HG02678 (cell line): Measurements from ENCODE around the gene TMEM273.

Source experiments
- ATAC-seq: cut with Tn5 transposase; IDR thresholded peaks from one replicate; pipeline ENCODE4 v1.9.1; 2021; ENCODE audit warnings: mild to moderate bottlenecking, moderate library complexity; ENCODE audit not compliant: unreplicated experiment

The TMEM273 gene

DNA sequence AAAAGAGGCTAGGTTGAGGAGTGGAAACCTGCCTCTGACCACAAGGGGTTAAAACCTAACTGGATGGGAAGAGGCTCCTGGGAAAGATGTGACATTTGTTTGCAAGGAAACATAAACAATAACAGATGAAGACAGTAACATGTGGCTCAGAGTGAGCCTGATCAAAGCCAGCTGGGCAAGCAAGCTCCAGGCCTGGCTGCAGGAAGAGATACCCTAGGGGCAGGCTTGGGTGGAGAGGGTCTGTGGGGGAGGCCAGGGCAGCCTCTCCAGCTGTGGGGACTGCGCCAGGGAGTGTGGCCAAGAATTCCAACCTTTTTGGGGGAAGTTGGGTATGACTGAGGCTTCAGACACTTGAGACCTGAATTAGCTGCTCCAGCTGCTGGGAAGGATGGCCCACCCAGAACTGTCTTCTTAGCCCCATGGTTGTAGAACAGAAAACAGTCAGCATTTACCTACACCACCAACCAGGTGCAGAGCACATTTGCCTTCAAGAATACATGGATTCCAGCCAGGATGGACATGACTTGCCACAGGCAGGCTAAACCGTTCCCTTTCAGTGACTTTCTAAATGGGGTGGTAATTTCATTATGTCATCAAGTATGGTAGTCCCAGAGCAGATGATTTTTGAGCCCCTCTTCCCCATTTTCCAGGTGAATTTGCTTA, 44.0 kb downstream of the TMEM273 start:
- ATAC-seq, result no peak

- no peak for ATAC-seq
Measured at GRCh38 chr10:49143249-49143648, 44.9 kb downstream of the TMEM273 start.

GRCh38 chr10:49141541-49142332, 46.5 kb downstream of the TMEM273 start:
- peak; percentile 75 for ATAC-seq

DNA sequence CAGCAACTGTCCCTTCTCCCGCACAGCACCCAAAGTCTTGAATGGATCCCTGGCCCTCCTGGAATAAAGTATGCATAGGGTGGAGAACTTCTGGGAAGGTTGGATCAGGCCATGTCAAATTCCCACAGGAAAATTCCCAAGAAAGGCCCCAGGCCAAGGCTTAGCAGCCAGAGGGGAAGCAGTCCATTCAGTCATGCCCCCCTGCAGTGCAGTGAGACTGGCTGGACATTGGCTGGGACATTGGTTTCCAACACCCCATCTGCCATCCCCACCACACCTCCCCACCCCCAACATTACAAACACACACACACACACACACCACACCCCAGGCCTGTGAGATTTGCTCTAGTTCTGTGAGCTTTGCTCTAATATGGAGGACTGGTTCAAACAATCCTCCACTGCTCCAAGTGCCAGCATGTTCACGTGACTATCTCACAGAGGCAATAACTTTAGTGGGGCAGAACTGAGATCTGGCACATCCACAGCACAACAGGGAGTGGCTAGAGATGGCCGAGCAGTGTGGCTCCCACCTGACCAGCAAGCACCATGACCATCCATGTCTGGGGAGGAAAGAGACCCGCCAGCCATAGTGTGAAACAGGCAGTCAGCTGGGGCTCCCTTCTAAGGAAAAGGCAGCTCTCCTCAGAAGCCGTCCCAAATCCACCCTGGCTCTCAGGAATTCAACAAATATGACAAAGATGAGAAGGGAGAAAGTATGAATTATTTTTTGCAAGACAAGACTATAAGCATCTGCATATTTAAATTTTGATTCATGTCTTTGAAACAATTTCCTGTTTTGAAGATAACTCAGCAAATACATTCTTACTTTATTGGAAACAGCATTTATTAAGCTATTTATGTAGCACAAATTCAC, 47.6 kb downstream of the TMEM273 start:
- ATAC-seq, result no peak

DNA sequence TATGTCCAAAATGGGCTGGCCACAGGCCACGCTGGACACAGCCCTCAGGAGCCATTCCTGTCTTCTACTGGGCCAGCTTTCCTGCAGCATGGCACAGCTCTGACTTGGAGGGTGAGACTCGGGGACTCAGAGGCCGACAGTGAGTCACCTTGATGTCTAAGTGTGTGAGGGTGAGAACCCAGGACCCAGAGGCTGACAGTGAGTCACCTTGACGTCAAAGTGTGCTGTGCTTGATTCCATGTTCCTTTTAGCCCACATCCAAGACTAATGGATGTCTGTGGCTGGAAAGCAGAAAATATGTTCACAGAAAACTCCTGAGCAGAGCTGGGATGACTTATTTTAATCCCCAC, 48.4 kb downstream of the TMEM273 start:
- ATAC-seq, result no peak

DNA sequence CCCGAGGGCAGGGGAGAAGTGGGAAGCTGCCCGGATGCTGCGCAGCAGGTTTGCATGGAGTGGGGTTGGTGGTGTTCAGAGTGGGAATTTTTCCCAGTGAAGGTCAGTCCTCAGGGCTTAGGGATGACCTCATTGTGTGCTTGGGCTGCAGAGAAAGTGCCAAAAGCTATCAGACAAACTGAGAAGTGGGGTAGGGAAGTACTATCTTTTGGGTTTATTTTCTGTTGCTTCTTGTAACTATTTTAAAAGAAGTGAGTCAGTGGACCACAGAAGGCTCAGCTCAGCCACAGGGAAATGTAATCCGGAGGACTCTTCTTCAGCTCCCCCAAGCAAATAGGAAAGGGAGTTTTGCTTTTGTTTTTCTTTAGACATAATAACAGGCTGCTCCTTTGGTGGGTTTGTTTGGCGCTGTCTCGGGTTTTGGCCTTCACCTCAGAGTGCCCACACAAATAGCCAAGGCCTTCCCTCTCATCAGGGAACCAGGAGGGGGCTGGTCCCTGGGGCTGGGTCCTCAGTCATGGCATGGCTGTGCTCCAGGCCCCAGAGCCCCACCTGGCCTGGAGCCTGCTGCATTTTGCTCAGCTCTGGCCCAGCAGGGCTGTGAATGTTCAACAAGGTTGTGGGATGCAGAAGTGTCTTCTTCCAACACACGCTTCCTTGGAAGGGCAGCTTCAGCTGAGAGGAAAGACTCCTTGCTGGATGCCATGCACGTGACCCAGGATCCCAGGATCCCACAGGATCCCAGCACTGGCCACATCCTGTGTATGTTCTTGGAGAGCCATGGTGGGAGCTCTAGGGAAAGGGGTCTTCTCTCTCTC, 49.0 kb downstream of the TMEM273 start:
- no peak for ATAC-seq

DNA sequence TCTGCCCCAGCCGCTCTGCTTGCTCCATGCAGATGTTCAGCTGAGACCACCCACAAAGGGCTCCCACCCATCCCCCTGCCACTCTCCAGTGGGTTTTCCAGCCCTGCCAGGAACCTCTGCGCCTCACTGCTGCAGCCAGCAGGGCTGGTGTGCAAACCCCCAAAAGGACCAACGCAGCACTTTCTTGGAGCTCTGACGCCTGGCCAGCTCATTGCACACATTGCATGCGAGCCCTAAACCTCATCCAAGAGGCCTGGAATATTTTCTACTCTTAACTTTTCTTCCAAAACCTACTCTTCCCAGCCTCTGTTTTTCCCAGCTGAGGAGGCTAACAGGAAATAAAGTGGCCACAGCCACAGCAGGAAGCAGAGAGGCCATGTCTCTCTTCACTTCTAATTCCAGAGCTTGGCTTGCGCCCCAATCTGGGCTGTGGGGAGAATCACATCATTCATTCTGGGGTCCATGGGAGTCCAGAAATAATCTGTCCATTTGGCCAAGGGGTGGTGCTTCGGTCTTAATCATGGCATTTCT, 49.8 kb downstream of the TMEM273 start:
- no peak for ATAC-seq

DNA sequence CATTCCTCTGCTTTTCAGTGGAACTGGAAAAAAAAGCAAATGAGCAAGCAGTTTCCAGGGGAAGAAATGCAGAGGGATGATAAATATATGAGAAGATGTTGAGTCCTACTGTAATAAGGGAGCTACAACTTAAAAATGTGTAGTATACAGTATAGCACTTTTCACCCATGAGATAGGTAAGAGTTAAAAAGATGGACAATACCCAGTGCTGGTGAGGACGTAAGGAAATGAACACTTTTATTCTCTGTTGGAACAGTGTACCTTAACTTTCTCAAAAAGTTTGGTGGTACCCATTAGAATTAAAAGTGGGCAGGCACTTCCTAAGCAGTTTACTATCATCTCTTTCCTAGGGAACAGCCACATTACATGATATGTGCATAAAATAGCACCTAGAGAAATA, 51.7 kb downstream of the TMEM273 start:
- ATAC-seq, result no peak

DNA sequence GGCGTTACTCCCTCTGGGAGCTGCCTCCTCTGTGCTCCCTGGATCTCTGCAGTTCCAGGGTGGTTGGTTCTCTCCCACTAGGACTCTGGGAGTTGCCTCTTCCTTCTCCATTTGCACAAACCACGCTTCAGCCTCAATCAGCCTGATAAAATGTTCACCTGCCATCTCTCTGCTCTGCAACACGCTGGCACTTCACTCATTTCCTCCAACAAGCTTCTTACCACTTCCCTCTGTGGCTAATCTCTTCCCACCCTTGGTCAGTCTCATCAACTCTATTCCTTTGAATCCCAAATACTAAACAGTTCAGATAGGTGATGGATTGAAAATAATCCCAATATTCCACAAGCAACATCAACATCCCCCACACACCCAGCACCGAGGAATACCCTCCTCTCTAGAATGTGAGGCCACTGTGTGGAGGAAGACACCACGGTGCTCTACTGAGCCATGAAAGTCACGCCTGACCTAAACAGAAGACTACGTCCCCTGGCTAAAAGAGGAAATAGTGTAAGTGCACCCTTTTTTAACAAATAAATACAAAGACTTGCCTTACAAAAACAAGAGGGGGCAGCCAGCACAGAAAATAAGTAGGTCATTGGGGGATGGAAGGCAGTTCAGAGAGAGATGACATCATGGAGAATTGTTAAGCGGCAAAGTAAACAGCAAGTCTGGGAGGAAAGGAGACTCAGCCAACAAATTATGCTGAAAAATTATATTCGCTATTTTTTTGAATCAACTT, 52.4 kb downstream of the TMEM273 start:
- ATAC-seq, result no peak

DNA sequence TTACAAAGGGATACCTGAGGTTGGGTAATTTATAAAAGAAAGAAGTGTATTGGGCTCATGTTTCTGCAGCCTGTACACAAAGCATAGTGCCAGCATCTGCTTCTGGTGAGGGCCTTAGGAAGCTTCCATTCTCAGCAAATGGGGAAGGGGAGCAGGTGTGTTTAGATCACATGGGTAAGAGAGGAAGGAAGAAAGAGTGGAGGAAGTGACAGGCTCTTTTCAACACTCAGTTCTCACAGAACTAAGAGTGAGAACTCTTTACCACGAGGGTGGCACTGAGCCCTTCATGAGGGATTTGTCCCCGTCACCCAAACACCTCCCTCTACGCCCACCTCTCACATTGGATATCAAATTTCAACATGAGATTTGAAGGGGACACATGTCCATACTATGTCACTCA, 53.9 kb downstream of the TMEM273 start:
- no peak for ATAC-seq

DNA sequence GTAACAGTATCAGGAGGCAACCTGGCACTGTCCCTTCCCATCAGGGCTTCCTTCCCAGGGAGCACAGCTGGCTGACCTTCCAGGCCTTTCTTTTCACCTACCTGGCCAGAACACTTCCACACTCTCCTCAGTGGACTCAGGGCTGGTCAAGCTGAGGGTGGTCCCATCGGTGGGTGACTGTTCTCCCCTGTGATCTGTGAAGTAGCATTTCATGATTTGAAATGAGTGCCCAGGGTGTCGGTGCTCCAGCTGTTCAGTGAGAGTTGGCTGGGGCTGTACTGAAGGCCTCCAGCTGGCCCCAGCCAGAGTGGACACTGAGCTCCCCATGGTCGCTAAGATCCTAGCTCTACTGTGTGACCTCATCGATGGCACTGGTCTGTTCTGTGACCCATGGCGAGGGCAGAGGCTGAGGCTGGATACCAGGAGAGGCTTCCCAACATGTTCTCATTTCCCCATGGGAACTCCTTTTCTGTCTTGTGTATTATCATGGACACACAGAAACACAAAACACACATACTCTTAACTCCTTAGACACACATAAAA, 54.4 kb downstream of the TMEM273 start, which contains the start of gene FAM170B:
Gene FAM170B, minus strand, starts transcription at position 316 of the 543 bp plus-strand sequence. Its CDS starts 103 bp downstream, at position 213.
- no peak for ATAC-seq

- ATAC-seq, result no peak
Measured at GRCh38 chr10:49132362-49132737, 55.8 kb downstream of the TMEM273 start.

DNA sequence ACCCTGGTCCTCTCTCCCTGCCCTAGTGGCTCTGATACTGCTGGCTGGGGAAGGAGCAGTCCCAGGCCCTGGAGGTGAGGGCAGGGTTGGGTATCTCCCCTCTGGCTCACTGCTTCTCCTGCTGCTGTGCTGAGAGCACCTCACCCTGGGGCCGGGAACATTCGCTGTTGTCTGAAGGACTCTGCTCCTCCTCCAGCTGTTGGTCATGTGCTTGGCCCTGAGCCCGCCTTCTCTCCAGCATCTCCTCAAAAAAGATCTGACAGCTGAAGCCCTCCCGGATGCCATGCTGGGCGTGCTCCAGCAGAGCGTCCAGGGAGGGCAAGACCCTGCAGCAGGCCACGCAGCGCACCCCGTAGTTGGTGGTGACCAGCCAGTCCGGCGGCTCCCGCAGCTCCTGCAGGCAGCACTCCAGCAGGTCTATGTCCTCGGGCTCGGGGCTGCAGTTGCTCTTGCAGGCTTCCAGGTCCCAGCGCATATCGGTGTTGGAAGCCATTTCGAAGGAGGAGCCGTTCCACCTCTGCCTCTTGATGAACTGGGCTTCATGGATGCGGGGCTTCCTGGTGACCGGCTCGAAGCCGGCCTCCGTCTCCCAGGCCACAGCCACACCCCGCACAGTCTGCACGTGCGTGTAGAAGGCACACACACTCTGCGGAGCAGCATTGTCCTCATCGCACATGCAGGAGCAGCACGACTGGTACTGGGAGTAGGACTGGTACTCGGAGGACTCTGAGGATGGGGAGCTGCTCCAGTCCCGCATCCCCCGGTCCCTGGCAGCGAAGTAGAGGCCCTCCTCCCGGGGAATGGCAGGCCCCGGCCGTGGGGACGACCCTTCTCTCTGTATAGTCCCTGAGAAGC, 56.5 kb downstream of the TMEM273 start:
- ATAC-seq, result no peak

DNA sequence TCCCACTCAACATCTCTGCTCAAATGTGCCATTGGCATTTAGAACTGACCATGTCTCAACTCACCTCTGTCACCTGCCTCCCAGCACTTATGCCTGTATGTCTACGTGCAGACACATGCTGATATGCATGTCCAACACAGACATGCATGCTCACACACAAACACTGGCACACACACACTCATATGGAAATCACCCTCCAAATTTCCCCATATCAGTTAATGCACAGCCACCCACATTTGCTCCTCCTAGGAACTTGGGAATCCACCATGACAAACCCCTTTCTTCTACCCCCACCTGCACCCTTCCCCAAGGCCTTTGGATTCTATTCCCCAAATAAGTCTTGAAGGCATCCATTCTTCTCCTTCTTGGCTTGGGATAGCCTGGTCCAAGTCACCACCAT, 58.8 kb downstream of the TMEM273 start:
- ATAC-seq, result no peak

- no peak for ATAC-seq
Measured at GRCh38 chr10:49128854-49129253, 59.3 kb downstream of the TMEM273 start.

DNA sequence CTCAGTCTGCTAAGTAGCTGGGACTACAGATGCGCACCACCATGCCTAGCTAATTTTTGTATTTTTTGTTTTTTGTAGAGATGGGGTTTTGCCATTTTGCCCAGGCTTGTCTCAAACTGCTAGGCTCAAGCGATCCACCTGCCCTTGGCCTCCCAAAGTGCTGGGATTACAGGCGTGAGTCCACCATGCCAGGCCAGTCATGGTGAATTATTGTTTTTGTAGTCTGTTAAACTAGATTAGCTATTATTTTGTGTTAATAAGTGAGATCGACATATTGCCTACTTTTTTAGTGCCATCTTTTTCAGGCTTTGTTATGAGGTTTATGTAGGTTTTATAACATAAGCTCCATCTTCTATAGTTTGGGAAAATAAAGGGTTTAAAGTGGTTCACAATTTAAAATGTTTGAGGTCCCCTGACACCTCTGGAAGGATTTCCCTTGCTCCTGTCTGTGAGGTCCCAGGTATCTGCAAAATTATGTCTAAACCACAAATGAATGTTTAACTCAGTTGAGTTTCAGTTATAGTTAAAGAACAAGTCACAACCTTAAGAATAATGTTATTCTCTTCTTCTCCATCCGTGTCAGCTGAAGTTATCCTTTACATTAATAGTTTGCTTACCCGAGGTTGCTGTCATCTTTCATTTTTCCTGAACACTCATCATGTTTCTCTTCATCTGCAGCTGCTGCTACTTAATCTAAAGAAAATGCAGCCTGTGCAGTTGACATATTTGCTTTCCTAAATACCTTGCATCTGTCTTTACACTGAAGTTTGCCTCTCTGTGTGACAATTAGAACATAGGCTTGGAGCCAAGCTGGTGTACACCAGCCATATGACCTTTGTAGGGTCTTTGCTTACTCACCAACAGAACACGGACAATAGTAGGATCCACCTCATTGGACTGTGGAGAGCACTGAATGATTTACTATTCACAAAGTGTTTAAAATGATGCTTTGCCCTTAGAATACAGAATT, 63.9 kb downstream of the TMEM273 start:
- no peak for ATAC-seq

GRCh38 chr10:49120911-49121310, 67.3 kb downstream of the TMEM273 start:
- ATAC-seq, result no peak
